Measurements from ENCODE around the gene COA3. TPM values are rescaled to one million over a fixed set of nuclear protein-coding genes. Genes with fewer than 3 reads are reported as not detected.

Gene COA3
- total and polyA plus RNA-seq, 8 donors = 48.1 to 130 (median 68.7) TPM

GRCh38 chr17:42780851-42781638, 17.5 kb downstream of the COA3 start:
- Histone ChIP-seq H3K4me1 (peaks cover 0 to 9% (median 0%) of the 10 kb centered on the region in 3 donors), H3K27me3 (peaks cover 0 to 8% (median 2%) of the 10 kb centered on the region in 4 donors), H3K9me3 (no peaks in the 10 kb centered on the region), H3K27ac (no peak overlapping the region), H3K4me3 (peak overlapping the region in 2 of 4 donors; percentile 14 to 39), H3K36me3 (peaks cover 0 to 29% (median 13%) of the 10 kb centered on the region in 3 donors)
- intact Hi-C loops (cut with DNase I) = no loop called here
- no peak for FAIRE-seq
- no peak for TF ChIP-seq CTCF (IDR thresholded peaks at IDR 0.05)
- peak in 2 of 4 donors; percentile 2 to 29 for ATAC-seq
- peak in 1 of 6 donors; percentile 72 for DNase-seq
- 10 to 11% methylated on average over 35 to 39 of the region's 39 CpGs for WGBS, 2 donors

- ATAC-seq (peak; percentile 29 to 70 (median 61)), FAIRE-seq (no peak), DNase-seq (peak in 1 of 6 donors; percentile 75)
- H3K4me1 ChIP-seq = peaks cover 0 to 9% (median 0%) of the 10 kb centered on the region in 3 donors
- H3K4me3 ChIP-seq = peak within 1 kb of the TSS in 2 of 4 donors; percentile 14 to 39
- no peaks in the 10 kb centered on the region for H3K9me3 ChIP-seq
- 7% methylated on average over 58 to 65 of the region's 65 CpGs for WGBS, 2 donors
- H3K27ac ChIP-seq = no peak within 1 kb of the TSS
- peaks cover 0 to 6% (median 1%) of the 10 kb centered on the region in 4 donors for H3K27me3 ChIP-seq
- no peak for TF ChIP-seq CTCF (IDR thresholded peaks at IDR 0.05)
- peaks cover 0 to 29% (median 13%) of the 10 kb centered on the region in 3 donors for H3K36me3 ChIP-seq
- intact Hi-C loops (cut with DNase I) = no loop called here
These were observed 18.3 kb downstream of the COA3 start, which contains the start of gene WNK4 for GRCh38 chr17:42779936-42780850. WNK4 (plus strand) TSS chr17:42780610; CDS start chr17:42780699, 89 bp downstream.

- peaks cover 0 to 29% (median 13%) of the 10 kb centered on the region in 3 donors for H3K36me3 ChIP-seq
- 45 to 53% methylated on average over 3 of the region's 3 CpGs for WGBS, 2 donors
- H3K27me3 ChIP-seq = peaks cover 0 to 3% (median 0%) of the 10 kb centered on the region in 4 donors
- DNase-seq (no peak), FAIRE-seq (no peak), ATAC-seq (no peak)
- no peaks in the 10 kb centered on the region for H3K9me3 ChIP-seq
- peaks cover 0 to 9% (median 3%) of the 10 kb centered on the region in 3 donors for H3K4me1 ChIP-seq
- no peak for TF ChIP-seq CTCF (IDR thresholded peaks at IDR 0.05)
- no peak overlapping the region for H3K4me3 ChIP-seq
- intact Hi-C loops (cut with DNase I) = no loop called here
- H3K27ac ChIP-seq = no peak overlapping the region
These were observed 19.1 kb downstream of the COA3 start for GRCh38 chr17:42779304-42779935.

- no peaks in the 10 kb centered on the region for H3K9me3 ChIP-seq
- intact Hi-C loops (cut with DNase I) = no loop called here
- ATAC-seq (no peak), DNase-seq (no peak), FAIRE-seq (no peak)
- no peak overlapping the region for H3K4me3 ChIP-seq
- H3K27ac ChIP-seq = no peak overlapping the region
- H3K4me1 ChIP-seq = peaks cover 0 to 10% (median 9%) of the 10 kb centered on the region in 3 donors
- no peak for TF ChIP-seq CTCF (IDR thresholded peaks at IDR 0.05)
- H3K27me3 ChIP-seq = peaks cover 0 to 3% (median 0%) of the 10 kb centered on the region in 4 donors
- peaks cover 0 to 29% (median 13%) of the 10 kb centered on the region in 3 donors for H3K36me3 ChIP-seq
- 68 to 72% methylated on average over 5 of the region's 5 CpGs for WGBS, 2 donors
These were observed 19.9 kb downstream of the COA3 start for GRCh38 chr17:42778570-42778969.

All from pancreas (tissue), 10 donors.